Measurements from ENCODE around the gene ART3. TPM values are rescaled to one million over a fixed set of nuclear protein-coding genes. Genes with fewer than 3 reads are reported as not detected.

The ART3 gene
- total RNA-seq, 1 experiment from 2014 or later: not detected

GRCh38 chr4:76144546-76144945, 70.0 kb downstream of the ART3 start:
- CTCF ChIA-PET: no interaction called here
- intact Hi-C loops (cut with micrococcal nuclease; ENCODE audit: unreplicated experiment): no loop called here
- Histone ChIP-seq H3K4me2 (no peak overlapping the region), H3F3A (ENCODE audit: insufficient read depth, low read depth) (no peaks in the 10 kb centered on the region), H3K4me3 (no peak overlapping the region), H4K20me1 (ENCODE audit: insufficient read depth) (peaks cover 20% of the 10 kb centered on the region), H3K27ac (no peak overlapping the region), H2AFZ (no peak overlapping the region), H3K9me2 (ENCODE audit: insufficient read depth) (no peaks in the 10 kb centered on the region), H3K4me1 (replicated peaks; ENCODE audit: insufficient read depth) (peaks cover 20% of the 10 kb centered on the region), H3K36me3 (ENCODE audit: low read depth) (no peaks in the 10 kb centered on the region), H3K27me3 (ENCODE audit: insufficient read depth, low read depth) (no peaks in the 10 kb centered on the region), H3K9me3 (ENCODE audit: insufficient read depth, low read depth) (no peaks in the 10 kb centered on the region), H3K79me2 (ENCODE audit: low read depth) (peaks cover 61% of the 10 kb centered on the region)
- no peak for TF ChIP-seq CTCF (conservative IDR thresholded peaks at IDR 0.05)
- no peak for TF ChIP-seq EZH2 (IDR thresholded peaks at IDR 0.05; ENCODE audit: low read depth)
- no TSS peak for BruUV-seq (replicated peaks)
- DNase-seq: no peak
- POLR2A ChIA-PET (ENCODE audit: unreplicated experiment): no interaction called here

GRCh38 chr4:76147454-76148141, 73.1 kb downstream of the ART3 start:
- peaks cover 60% of the 10 kb centered on the region for H3K79me2 ChIP-seq (ENCODE audit: low read depth)
- peak overlapping the region; percentile 94 for H2AFZ ChIP-seq
- TF ChIP-seq CTCF (conservative IDR thresholded peaks at IDR 0.05) (no peak), EZH2 (IDR thresholded peaks at IDR 0.05; ENCODE audit: low read depth) (no peak)
- ChIA-PET POLR2A (ENCODE audit: unreplicated experiment) (interaction anchor here (0.5 kb wide), 1 partner anchor 29 kb away, joined by 5 read pairs; no protein-coding TSS in a partner anchor), CTCF (no interaction called here)
- peaks cover 20% of the 10 kb centered on the region for H3K4me1 ChIP-seq (replicated peaks; ENCODE audit: insufficient read depth)
- H4K20me1 ChIP-seq (ENCODE audit: insufficient read depth): peaks cover 20% of the 10 kb centered on the region
- BruUV-seq (replicated peaks): TSS peak; percentile 70
- no peaks in the 10 kb centered on the region for H3K27me3 ChIP-seq (ENCODE audit: insufficient read depth, low read depth)
- no peaks in the 10 kb centered on the region for H3K36me3 ChIP-seq (ENCODE audit: low read depth)
- H3K9me3 ChIP-seq (ENCODE audit: insufficient read depth, low read depth): no peaks in the 10 kb centered on the region
- H3K4me2 ChIP-seq: peak overlapping the region; percentile 95
- H3K9me2 ChIP-seq (ENCODE audit: insufficient read depth): no peaks in the 10 kb centered on the region
- peak overlapping the region; percentile 73 for H3K27ac ChIP-seq
- H3K4me3 ChIP-seq: peak overlapping the region; percentile 94
- DNase-seq: peak; percentile 71 to 73
- no peaks in the 10 kb centered on the region for H3F3A ChIP-seq (ENCODE audit: insufficient read depth, low read depth)
- intact Hi-C loops (cut with micrococcal nuclease; ENCODE audit: unreplicated experiment): no loop called here

- DNase-seq: peak; percentile 84 to 87
- no peaks in the 10 kb centered on the region for H3K36me3 ChIP-seq (ENCODE audit: low read depth)
- intact Hi-C loops (cut with micrococcal nuclease; ENCODE audit: unreplicated experiment): no loop called here
- peaks cover 55% of the 10 kb centered on the region for H3K79me2 ChIP-seq (ENCODE audit: low read depth)
- H2AFZ ChIP-seq: peak within 1 kb of the TSS; percentile 94
- H3F3A ChIP-seq (ENCODE audit: insufficient read depth, low read depth): no peaks in the 10 kb centered on the region
- peaks cover 20% of the 10 kb centered on the region for H4K20me1 ChIP-seq (ENCODE audit: insufficient read depth)
- no peaks in the 10 kb centered on the region for H3K27me3 ChIP-seq (ENCODE audit: insufficient read depth, low read depth)
- peaks cover 20% of the 10 kb centered on the region for H3K4me1 ChIP-seq (replicated peaks; ENCODE audit: insufficient read depth)
- H3K9me2 ChIP-seq (ENCODE audit: insufficient read depth): no peaks in the 10 kb centered on the region
- CTCF ChIA-PET: interaction anchor here (0.6 kb wide), 1 partner anchor 227 kb away, joined by 3 read pairs; no protein-coding TSS in a partner anchor
- H3K4me3 ChIP-seq: peak within 1 kb of the TSS; percentile 94
- peak within 1 kb of the TSS; percentile 73 for H3K27ac ChIP-seq
- no TSS peak for BruUV-seq (replicated peaks)
- POLR2A ChIA-PET (ENCODE audit: unreplicated experiment): interaction anchor here (0.5 to 0.8 kb wide), 4 partner anchors 27 to 1753 kb away, joined by 4 to 9 read pairs (median 6); no protein-coding TSS in a partner anchor
- H3K9me3 ChIP-seq (ENCODE audit: insufficient read depth, low read depth): no peaks in the 10 kb centered on the region
- TF ChIP-seq CTCF (conservative IDR thresholded peaks at IDR 0.05): no peak
- no peak for TF ChIP-seq EZH2 (IDR thresholded peaks at IDR 0.05; ENCODE audit: low read depth)
- H3K4me2 ChIP-seq: peak within 1 kb of the TSS; percentile 96
These were observed 73.8 kb downstream of the ART3 start, which contains the start of gene NUP54 for GRCh38 chr4:76148142-76148865. NUP54 (minus strand) TSS chr4:76148397; CDS start chr4:76148374, 23 bp downstream.
